Endothelial cell (in vitro differentiated cells): ENCODE data around the gene SKAP2. TPM values are rescaled to one million over a fixed set of nuclear protein-coding genes. Genes with fewer than 3 reads are reported as not detected.

Experiments used
- DNase-seq: peaks from one replicate; pipeline ENCODE4 v3.0.0; 2021; ENCODE audit warnings: low spot score
- H3K27ac Mint-ChIP-seq: one replicate; pipeline ENCODE4 v1.8.0; 2021; ENCODE audit warnings: mixed read lengths, inconsistent platforms; ENCODE audit not compliant: unreplicated experiment
- H3K27me3 Mint-ChIP-seq: one replicate; pipeline ENCODE4 v1.8.0; 2021; ENCODE audit warnings: mild to moderate bottlenecking, moderate library complexity, mixed read lengths, inconsistent platforms; ENCODE audit not compliant: unreplicated experiment
- H3K36me3 Mint-ChIP-seq: one replicate; pipeline ENCODE4 v1.8.0; 2021; ENCODE audit warnings: mild to moderate bottlenecking, low read depth, mixed read lengths, inconsistent platforms; ENCODE audit not compliant: unreplicated experiment
- H3K4me1 Mint-ChIP-seq: one replicate; pipeline ENCODE4 v1.8.0; 2021; ENCODE audit warnings: mild to moderate bottlenecking, mixed read lengths, inconsistent platforms; ENCODE audit not compliant: unreplicated experiment
- H3K4me3 Mint-ChIP-seq: one replicate; pipeline ENCODE4 v1.8.0; 2021; ENCODE audit warnings: mild to moderate bottlenecking, mixed read lengths, inconsistent platforms; ENCODE audit not compliant: unreplicated experiment
- H3K9me3 Mint-ChIP-seq: one replicate; pipeline ENCODE4 v1.8.0; 2021; ENCODE audit warnings: mixed read lengths, inconsistent platforms; ENCODE audit not compliant: unreplicated experiment
- CTCF ChIP-seq: fragments of 200-600 bp; sonication (generic); IDR thresholded peaks from one replicate; pipeline ENCODE4 v1.5.0; 2021; ENCODE audit warnings: antibody characterized with exemption; ENCODE audit not compliant: unreplicated experiment
- total RNA-seq: library from RNA; stranded (reverse); fragmentation: NEBNext Ultra II Directional; extraction: Animal tissue kit (Norgen Biotek cat#: 25700); gene quantifications from one replicate; pipeline ENCODE4 v1.2.1, GENCODE V29; 2021; ENCODE audit not compliant: unreplicated experiment

The SKAP2 gene
- total RNA-seq, 1 donor from 2014 or later, result 24.7 TPM

GRCh38 chr7:26645121-26645520 is 219.3 kb downstream of the SKAP2 start:
- no peak for TF ChIP-seq CTCF
- H3K4me3 Mint-ChIP-seq, result no peak overlapping the region
- no peaks in the 10 kb centered on the region for H3K36me3 Mint-ChIP-seq
- DNase-seq, result no peak
- H3K27me3 Mint-ChIP-seq, result no peaks in the 10 kb centered on the region
- no peaks in the 10 kb centered on the region for H3K9me3 Mint-ChIP-seq
- no peaks in the 10 kb centered on the region for H3K4me1 Mint-ChIP-seq
- H3K27ac Mint-ChIP-seq, result no peak overlapping the region

DNA sequence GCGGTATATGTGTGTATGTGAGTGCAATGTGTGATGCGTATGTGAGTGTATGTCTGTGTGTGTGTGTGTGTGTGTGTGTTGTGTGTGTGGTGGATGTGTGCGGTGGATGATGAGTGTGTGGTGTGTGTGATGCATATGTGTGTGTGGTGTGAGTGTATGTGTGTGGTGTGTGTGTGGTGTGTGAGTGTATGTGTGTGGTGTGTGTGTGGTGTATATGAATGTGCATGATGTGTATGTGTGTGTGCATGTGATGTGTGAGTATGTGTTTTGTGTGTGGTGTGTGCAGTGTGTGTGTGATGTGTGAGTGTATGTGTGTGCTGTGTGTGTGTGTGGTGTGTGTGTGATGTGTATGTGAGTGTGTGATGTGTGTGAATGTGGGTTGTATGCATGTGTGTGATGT is 222.0 kb downstream of the SKAP2 start:
- no peak for TF ChIP-seq CTCF
- no peak overlapping the region for H3K4me3 Mint-ChIP-seq
- no peaks in the 10 kb centered on the region for H3K9me3 Mint-ChIP-seq
- no peak for DNase-seq
- no peak overlapping the region for H3K27ac Mint-ChIP-seq
- H3K36me3 Mint-ChIP-seq, result no peaks in the 10 kb centered on the region
- no peaks in the 10 kb centered on the region for H3K4me1 Mint-ChIP-seq
- H3K27me3 Mint-ChIP-seq, result no peaks in the 10 kb centered on the region

DNA sequence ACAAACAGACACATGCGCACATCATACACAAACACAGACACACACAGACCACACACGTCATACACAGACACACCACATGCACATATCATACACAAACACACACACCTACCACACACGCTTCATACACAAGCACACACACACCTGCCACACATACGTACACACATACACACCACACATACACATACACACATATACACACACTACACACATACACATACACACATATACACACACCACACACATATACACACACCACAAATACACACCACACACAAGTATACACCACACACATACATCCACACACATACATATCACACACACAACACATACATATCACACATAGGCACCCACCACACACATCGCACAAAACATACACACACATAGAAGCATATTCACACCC is 224.7 kb downstream of the SKAP2 start:
- H3K27me3 Mint-ChIP-seq, result peaks cover 1% of the 10 kb centered on the region
- DNase-seq, result no peak
- no peaks in the 10 kb centered on the region for H3K36me3 Mint-ChIP-seq
- no peak overlapping the region for H3K4me3 Mint-ChIP-seq
- H3K9me3 Mint-ChIP-seq, result no peaks in the 10 kb centered on the region
- no peak overlapping the region for H3K27ac Mint-ChIP-seq
- H3K4me1 Mint-ChIP-seq, result no peaks in the 10 kb centered on the region
- TF ChIP-seq CTCF, result no peak

DNA sequence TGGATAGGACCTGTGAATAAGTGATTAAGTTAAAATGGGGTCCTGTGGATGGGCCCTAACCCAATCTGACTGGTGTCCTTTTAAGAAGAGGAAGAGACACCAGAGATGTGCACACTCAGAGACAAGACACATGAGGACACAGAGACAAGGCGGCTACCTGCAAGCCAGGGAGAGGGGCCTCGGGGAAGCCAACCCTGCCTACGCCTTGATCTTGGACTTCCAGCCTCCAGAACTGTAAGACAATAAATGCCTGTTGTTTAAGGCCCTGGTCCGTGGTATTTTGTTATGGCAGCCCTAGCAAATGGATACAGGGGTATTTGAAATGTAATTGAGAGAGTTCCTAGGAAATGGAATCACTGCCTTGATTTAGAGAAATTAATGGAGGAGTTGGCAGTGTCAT is 225.3 kb downstream of the SKAP2 start:
- peaks cover 1% of the 10 kb centered on the region for H3K27me3 Mint-ChIP-seq

GRCh38 chr7:26638140-26638539 is 226.2 kb downstream of the SKAP2 start:
- no peaks in the 10 kb centered on the region for H3K9me3 Mint-ChIP-seq
- H3K27ac Mint-ChIP-seq, result no peak overlapping the region
- no peaks in the 10 kb centered on the region for H3K36me3 Mint-ChIP-seq
- H3K27me3 Mint-ChIP-seq, result peaks cover 1% of the 10 kb centered on the region
- H3K4me3 Mint-ChIP-seq, result no peak overlapping the region
- no peaks in the 10 kb centered on the region for H3K4me1 Mint-ChIP-seq
- DNase-seq, result no peak
- TF ChIP-seq CTCF, result no peak

More for the DNA sequence above, 225.3 kb downstream of the SKAP2 start:
- no peak for DNase-seq
- no peak for TF ChIP-seq CTCF
- Mint-ChIP-seq H3K36me3 (no peaks in the 10 kb centered on the region), H3K9me3 (no peaks in the 10 kb centered on the region), H3K4me3 (no peak overlapping the region), H3K4me1 (no peaks in the 10 kb centered on the region), H3K27ac (no peak overlapping the region)
